ENCODE measurements around the gene EML4. TPM values are rescaled to one million over a fixed set of nuclear protein-coding genes. Genes with fewer than 3 reads are reported as not detected.
A peak's percentile ranks its signal among the peaks of the same experiment; 100 is the strongest.

The EML4 gene
- total and polyA plus RNA-seq, 4 experiments from 2014 or later: 52.8 to 172 (median 140) TPM

GRCh38 chr2:42286268-42286946 is 117.3 kb downstream of the EML4 start:
- peaks cover 34% of the 10 kb centered on the region for H3K4me1 ChIP-seq (ENCODE audit: insufficient read depth, low read length)
- H3K27me3 ChIP-seq (ENCODE audit: insufficient read depth, low read length): no peaks in the 10 kb centered on the region
- H3K9me3 ChIP-seq (ENCODE audit: control insufficient read depth in 1 of 2, low read length in 2 of 2): no peaks in the 10 kb centered on the region
- ChIA-PET CTCF (ENCODE audit: partially characterized antibody) (interaction anchor here (1.5 kb wide), 1 partner anchor 42 kb away, joined by 8 read pairs; no protein-coding TSS in a partner anchor), POLR2A (ENCODE audit: partially characterized antibody) (interaction anchor here (0.9 to 1.5 kb wide), 3 partner anchors 10 to 158 kb away, joined by 3 to 10 read pairs (median 4); no protein-coding TSS in a partner anchor)
- no peak for DNase-seq
- H3K27ac Mint-ChIP-seq: peak overlapping the region; percentile 45 to 93 (median 60)
- no peaks in the 10 kb centered on the region for H3K27me3 Mint-ChIP-seq
- peaks cover 28 to 45% (median 34%) of the 10 kb centered on the region in 4 donors for H3K4me1 Mint-ChIP-seq
- peaks cover 33% of the 10 kb centered on the region for H3K36me3 ChIP-seq (ENCODE audit: insufficient read depth, low read length)
- no peak overlapping the region for H3K4me3 ChIP-seq (ENCODE audit: low read length in 2 of 2)
- no peak overlapping the region for H3K27ac ChIP-seq (ENCODE audit: low read depth, low read length)
- peak overlapping the region in 3 of 8 donors; percentile 3 to 47 (median 3) for H3K4me3 Mint-ChIP-seq
- intact Hi-C loops (cut with micrococcal nuclease): loop anchor here (2.0 to 5.0 kb wide), 2 partner anchors 22 to 41 kb away; no protein-coding TSS in a partner anchor
- peaks cover 56 to 63% of the 10 kb centered on the region in 2 donors for H3K36me3 Mint-ChIP-seq
- H3K9me3 Mint-ChIP-seq: no peaks in the 10 kb centered on the region

DNA sequence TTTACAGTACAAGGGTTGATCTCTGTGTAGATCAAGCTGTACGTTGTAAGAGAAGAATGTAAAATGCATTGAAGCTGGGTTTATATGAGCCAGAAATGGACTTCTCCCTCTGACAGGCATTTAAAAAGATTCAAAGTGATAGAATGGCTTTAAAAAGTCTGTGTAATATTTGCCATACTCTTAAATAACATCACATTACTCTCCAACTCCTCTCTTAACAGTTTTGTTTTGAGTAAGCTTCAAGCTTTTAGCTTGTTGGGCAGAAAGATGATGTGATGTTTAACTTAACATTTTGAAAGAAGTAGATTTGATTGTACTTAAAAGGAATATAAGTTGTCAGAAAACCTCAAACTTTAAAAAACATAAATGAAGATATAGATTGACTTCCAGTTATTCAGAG is 119.7 kb downstream of the EML4 start:
- CTCF ChIA-PET (ENCODE audit: partially characterized antibody): interaction anchor here (1.0 to 1.9 kb wide), 2 partner anchors 40 to 194 kb away, joined by 3 to 8 read pairs; no protein-coding TSS in a partner anchor
- Histone ChIP-seq H3K4me1 (ENCODE audit: insufficient read depth, low read length) (peaks cover 44% of the 10 kb centered on the region), H3K27me3 (ENCODE audit: insufficient read depth, low read length) (no peaks in the 10 kb centered on the region), H3K9me3 (ENCODE audit: control insufficient read depth in 1 of 2, low read length in 2 of 2) (no peaks in the 10 kb centered on the region), H3K27ac (ENCODE audit: low read depth, low read length) (no peak overlapping the region), H3K4me3 (ENCODE audit: low read length in 2 of 2) (no peak overlapping the region), H3K36me3 (ENCODE audit: insufficient read depth, low read length) (peaks cover 19% of the 10 kb centered on the region)
- Mint-ChIP-seq H3K4me1 (peaks cover 38 to 55% (median 44%) of the 10 kb centered on the region in 4 donors), H3K36me3 (peaks cover 59 to 64% of the 10 kb centered on the region in 2 donors), H3K27ac (peak overlapping the region in 6 of 7 donors; percentile 3 to 85 (median 56)), H3K27me3 (no peaks in the 10 kb centered on the region), H3K4me3 (no peak overlapping the region), H3K9me3 (no peaks in the 10 kb centered on the region)
- POLR2A ChIA-PET (ENCODE audit: partially characterized antibody): interaction anchor here (1.4 kb wide), 1 partner anchor 11 kb away, joined by 3 read pairs; no protein-coding TSS in a partner anchor
- no peak for DNase-seq
- intact Hi-C loops (cut with micrococcal nuclease): loop anchor here (5.0 kb wide), 1 partner anchor 38 kb away; no protein-coding TSS in a partner anchor

DNA sequence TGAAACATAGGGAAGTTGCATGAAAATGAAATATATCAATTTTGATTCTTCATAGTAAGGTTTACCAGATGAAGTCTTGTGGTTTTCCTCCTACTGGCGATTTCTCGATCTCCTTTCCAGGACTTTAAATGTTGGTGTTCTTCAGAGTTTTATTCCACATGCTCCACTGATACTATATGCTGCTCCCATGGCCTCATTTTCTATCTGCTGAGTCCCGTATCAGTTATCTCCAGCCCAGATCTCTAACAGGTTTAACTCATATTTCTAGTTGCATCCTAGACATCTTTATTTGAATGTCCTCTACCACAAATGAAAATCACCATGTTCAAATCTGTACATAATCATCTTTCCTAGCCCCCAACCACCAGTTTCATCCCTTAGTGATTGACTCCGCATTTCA is 120.1 kb downstream of the EML4 start:
- Histone ChIP-seq H3K4me1 (ENCODE audit: insufficient read depth, low read length) (peaks cover 49% of the 10 kb centered on the region), H3K27me3 (ENCODE audit: insufficient read depth, low read length) (no peaks in the 10 kb centered on the region), H3K9me3 (ENCODE audit: control insufficient read depth in 1 of 2, low read length in 2 of 2) (no peaks in the 10 kb centered on the region), H3K36me3 (ENCODE audit: insufficient read depth, low read length) (peaks cover 20% of the 10 kb centered on the region), H3K27ac (ENCODE audit: low read depth, low read length) (no peak overlapping the region), H3K4me3 (ENCODE audit: low read length in 2 of 2) (no peak overlapping the region)
- peaks cover 56 to 62% of the 10 kb centered on the region in 2 donors for H3K36me3 Mint-ChIP-seq
- ChIA-PET CTCF (ENCODE audit: partially characterized antibody) (interaction anchor here (1.0 to 1.9 kb wide), 2 partner anchors 39 to 194 kb away, joined by 3 to 8 read pairs; no protein-coding TSS in a partner anchor), POLR2A (ENCODE audit: partially characterized antibody) (interaction anchor here (1.4 kb wide), 1 partner anchor 11 kb away, joined by 3 read pairs; no protein-coding TSS in a partner anchor)
- peak overlapping the region; percentile 17 to 85 (median 69) for H3K27ac Mint-ChIP-seq
- H3K27me3 Mint-ChIP-seq: no peaks in the 10 kb centered on the region
- peak overlapping the region in 7 of 8 donors; percentile 1 to 48 (median 16) for H3K4me3 Mint-ChIP-seq
- no peaks in the 10 kb centered on the region for H3K9me3 Mint-ChIP-seq
- peaks cover 36 to 57% (median 45%) of the 10 kb centered on the region in 4 donors for H3K4me1 Mint-ChIP-seq
- intact Hi-C loops (cut with micrococcal nuclease): loop anchor here (5.0 kb wide), 1 partner anchor 38 kb away; no protein-coding TSS in a partner anchor
- DNase-seq: no peak

DNA sequence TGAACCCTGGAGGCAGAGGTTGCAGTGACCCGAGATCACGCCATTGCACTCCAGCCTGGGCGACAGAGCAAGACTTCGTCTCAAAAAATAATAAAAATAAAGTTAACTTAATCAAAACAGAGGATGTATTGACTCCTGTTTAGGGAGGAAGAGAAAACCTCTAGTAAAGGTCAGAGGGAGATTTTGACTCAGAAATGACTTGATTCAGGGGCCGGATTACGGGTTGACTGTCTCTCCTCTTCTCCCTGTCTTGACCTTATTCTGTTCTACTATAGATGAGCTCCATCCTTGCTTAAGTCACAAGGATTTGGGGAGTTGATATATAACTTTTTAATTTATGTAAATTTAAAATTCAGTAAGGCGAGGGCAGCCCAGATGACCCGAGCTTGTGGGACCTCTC is 120.9 kb downstream of the EML4 start:
- Mint-ChIP-seq H3K27me3 (no peaks in the 10 kb centered on the region), H3K4me3 (no peak overlapping the region), H3K9me3 (no peaks in the 10 kb centered on the region), H3K27ac (peak overlapping the region in 1 of 7 donors; percentile 22), H3K4me1 (peaks cover 38 to 61% (median 48%) of the 10 kb centered on the region in 4 donors), H3K36me3 (peaks cover 60 to 66% of the 10 kb centered on the region in 2 donors)
- Histone ChIP-seq H3K27me3 (ENCODE audit: insufficient read depth, low read length) (no peaks in the 10 kb centered on the region), H3K4me3 (ENCODE audit: low read length in 2 of 2) (no peak overlapping the region), H3K27ac (ENCODE audit: low read depth, low read length) (no peak overlapping the region), H3K9me3 (ENCODE audit: control insufficient read depth in 1 of 2, low read length in 2 of 2) (no peaks in the 10 kb centered on the region), H3K4me1 (ENCODE audit: insufficient read depth, low read length) (peaks cover 56% of the 10 kb centered on the region), H3K36me3 (ENCODE audit: insufficient read depth, low read length) (peaks cover 26% of the 10 kb centered on the region)
- intact Hi-C loops (cut with micrococcal nuclease): no loop called here
- ChIA-PET POLR2A (ENCODE audit: partially characterized antibody) (interaction anchor here (1.2 to 1.4 kb wide), 2 partner anchors 10 to 32 kb away, joined by 3 read pairs; no protein-coding TSS in a partner anchor), CTCF (ENCODE audit: partially characterized antibody) (interaction anchor here (1.1 to 1.9 kb wide), 2 partner anchors 38 to 39 kb away, joined by 4 to 8 read pairs; no protein-coding TSS in a partner anchor)
- DNase-seq: no peak

GRCh38 chr2:42293019-42293418 is 123.9 kb downstream of the EML4 start:
- CTCF ChIA-PET (ENCODE audit: partially characterized antibody): interaction anchor here (1.1 to 1.9 kb wide), 3 partner anchors 9 to 198 kb away, joined by 3 to 9 read pairs (median 3); no protein-coding TSS in a partner anchor
- H3K36me3 Mint-ChIP-seq: peaks cover 64 to 72% of the 10 kb centered on the region in 2 donors
- POLR2A ChIA-PET (ENCODE audit: partially characterized antibody): interaction anchor here (0.6 to 1.5 kb wide), 3 partner anchors 9 to 151 kb away, joined by 3 read pairs; no protein-coding TSS in a partner anchor
- H3K4me3 Mint-ChIP-seq: peak overlapping the region in 7 of 8 donors; percentile 14 to 74 (median 57)
- Histone ChIP-seq H3K27ac (ENCODE audit: low read depth, low read length) (no peak overlapping the region), H3K36me3 (ENCODE audit: insufficient read depth, low read length) (peaks cover 35% of the 10 kb centered on the region), H3K4me1 (ENCODE audit: insufficient read depth, low read length) (peaks cover 67% of the 10 kb centered on the region), H3K9me3 (ENCODE audit: control insufficient read depth in 1 of 2, low read length in 2 of 2) (no peaks in the 10 kb centered on the region), H3K4me3 (ENCODE audit: low read length in 2 of 2) (no peak overlapping the region), H3K27me3 (ENCODE audit: insufficient read depth, low read length) (no peaks in the 10 kb centered on the region)
- H3K4me1 Mint-ChIP-seq: peaks cover 46 to 68% (median 57%) of the 10 kb centered on the region in 4 donors
- no peaks in the 10 kb centered on the region for H3K27me3 Mint-ChIP-seq
- intact Hi-C loops (cut with micrococcal nuclease): no loop called here
- no peak for DNase-seq
- H3K9me3 Mint-ChIP-seq: no peaks in the 10 kb centered on the region
- peak overlapping the region; percentile 68 to 93 (median 88) for H3K27ac Mint-ChIP-seq

- POLR2A ChIA-PET (ENCODE audit: partially characterized antibody): interaction anchor here (0.9 to 2.3 kb wide), 6 partner anchors 10 to 191 kb away, joined by 3 to 10 read pairs (median 4); partner anchors contain the start of gene COX7A2L
- Mint-ChIP-seq H3K9me3 (peaks cover 0 to 2% (median 0%) of the 10 kb centered on the region in 8 donors), H3K4me3 (peak overlapping the region; percentile 18 to 84 (median 52)), H3K27ac (peak overlapping the region; percentile 9 to 95 (median 89)), H3K4me1 (peaks cover 51 to 83% (median 61%) of the 10 kb centered on the region in 4 donors), H3K27me3 (no peaks in the 10 kb centered on the region), H3K36me3 (peaks cover 71 to 84% of the 10 kb centered on the region in 2 donors)
- Histone ChIP-seq H3K9me3 (ENCODE audit: control insufficient read depth in 1 of 2, low read length in 2 of 2) (no peaks in the 10 kb centered on the region), H3K4me1 (ENCODE audit: insufficient read depth, low read length) (peaks cover 79% of the 10 kb centered on the region), H3K4me3 (ENCODE audit: low read length in 2 of 2) (no peak overlapping the region), H3K36me3 (ENCODE audit: insufficient read depth, low read length) (peaks cover 34% of the 10 kb centered on the region), H3K27me3 (ENCODE audit: insufficient read depth, low read length) (no peaks in the 10 kb centered on the region), H3K27ac (ENCODE audit: low read depth, low read length) (peak overlapping the region; percentile 3)
- intact Hi-C loops (cut with micrococcal nuclease): loop anchor here (5.0 kb wide), 1 partner anchor 44 kb away; no protein-coding TSS in a partner anchor
- CTCF ChIA-PET (ENCODE audit: partially characterized antibody): interaction anchor here (0.6 to 1.1 kb wide), 3 partner anchors 19 to 201 kb away, joined by 3 to 5 read pairs (median 3); no protein-coding TSS in a partner anchor
- no peak for DNase-seq
Observed at GRCh38 chr2:42296226-42296625, 127.1 kb downstream of the EML4 start.
